HepG2 (cell line): ENCODE data around the gene SLC9A8. TPM values are rescaled to one million over a fixed set of nuclear protein-coding genes. Genes with fewer than 3 reads are reported as not detected.

ENCODE experiments used
- ARHGAP35 ChIP-seq: sonication (generic); formaldehyde crosslinking; IDR thresholded peaks from 2 replicates; pipeline ENCODE4 v1.9.0; 2022; ENCODE audit warnings: mild to moderate bottlenecking, inconsistent platforms, moderate library complexity, missing genetic modification reagents, borderline replicate concordance
- ATF3 ChIP-seq: sonication (generic); formaldehyde crosslinking; IDR thresholded peaks from 2 replicates; pipeline ENCODE4 v1.4.0; 2020; ENCODE audit warnings: missing genetic modification reagents
- BCL3 ChIP-seq: sonication (generic); formaldehyde crosslinking; IDR thresholded peaks from 2 replicates; pipeline ENCODE4 v1.5.1; 2020; ENCODE audit warnings: mild to moderate bottlenecking, missing genetic modification reagents, moderate library complexity
- ETV5 ChIP-seq: IDR thresholded peaks from 2 replicates; pipeline ENCODE4 v1.6.1; 2018; ENCODE audit warnings: missing biosample characterization, missing genetic modification reagents, inconsistent platforms, borderline replicate concordance
- GATA4 ChIP-seq: sonication (generic); IDR thresholded peaks from 2 replicates; pipeline ENCODE4 v1.6.1; 2016; ENCODE audit warnings: antibody characterized with exemption, low read depth, borderline replicate concordance
- IKZF4 ChIP-seq: sonication (generic); formaldehyde crosslinking; IDR thresholded peaks from 2 replicates; pipeline ENCODE4 v1.5.1; 2020; ENCODE audit warnings: borderline replicate concordance, mild to moderate bottlenecking, low read depth, missing genetic modification reagents; ENCODE audit errors: not compliant biosample characterization
- IRF9 ChIP-seq: sonication (generic); formaldehyde crosslinking; IDR thresholded peaks from 2 replicates; pipeline ENCODE4 v1.8.0; 2022; ENCODE audit warnings: missing genetic modification reagents, mild to moderate bottlenecking, borderline replicate concordance
- JDP2 ChIP-seq: sonication (generic); formaldehyde crosslinking; IDR thresholded peaks from 2 replicates; pipeline ENCODE4 v1.8.1; 2022; ENCODE audit warnings: missing genetic modification reagents, borderline replicate concordance
- KLF11 ChIP-seq: IDR thresholded peaks from 2 replicates; pipeline ENCODE4 v1.6.1; 2016; ENCODE audit warnings: missing compliant biosample characterization
- NRL ChIP-seq: sonication (generic); formaldehyde crosslinking; IDR thresholded peaks from 2 replicates; pipeline ENCODE4 v1.5.0; 2020; ENCODE audit warnings: missing genetic modification reagents, mild to moderate bottlenecking, moderate library complexity, borderline replicate concordance
- PHB2 ChIP-seq: fragments of 450-650 bp; IDR thresholded peaks from 2 replicates; pipeline ENCODE4 v1.6.1; 2018; ENCODE audit not compliant: partially characterized antibody
- SOX13 ChIP-seq, 3 experiments: fragments of 450-650 bp in 1 of 3; sonication (generic) in 1 of 3; formaldehyde crosslinking in 1 of 3; IDR thresholded peaks in 2 of 3; conservative IDR thresholded peaks in 1 of 3; 2 replicates each; pipeline versions ENCODE4 v1.5.0 to v1.6.1; 2016 to 2020; ENCODE audit warnings: antibody characterized with exemption in 1 of 3, mild to moderate bottlenecking in 1 of 3, missing compliant biosample characterization in 1 of 3, missing genetic modification reagents in 1 of 3, moderate library complexity in 1 of 3
- SOX6 ChIP-seq, 2 experiments: fragments of 450-650 bp in 1 of 2; sonication (generic) in 1 of 2; formaldehyde crosslinking in 1 of 2; IDR thresholded peaks; 2 replicates each; pipeline versions ENCODE4 v1.4.0 to v1.6.1; 2017 to 2020; ENCODE audit warnings: antibody characterized with exemption in 1 of 2, mild to moderate bottlenecking in 1 of 2, missing genetic modification reagents in 1 of 2
- TEAD2 ChIP-seq: sonication (generic); formaldehyde crosslinking; IDR thresholded peaks from 2 replicates; pipeline ENCODE4 v1.9.0; 2021; ENCODE audit warnings: missing genetic modification reagents
- THAP9 ChIP-seq: sonication (generic); formaldehyde crosslinking; IDR thresholded peaks from 2 replicates; pipeline ENCODE4; 2020; ENCODE audit warnings: missing genetic modification reagents, mild to moderate bottlenecking, borderline replicate concordance
- ZNF280D ChIP-seq: sonication (generic); formaldehyde crosslinking; IDR thresholded peaks from 2 replicates; pipeline ENCODE4 v1.5.1; 2020; ENCODE audit warnings: mild to moderate bottlenecking, missing genetic modification reagents
- ZNF552 ChIP-seq: sonication (generic); formaldehyde crosslinking; IDR thresholded peaks from 2 replicates; pipeline ENCODE4 v1.9.0; 2022; ENCODE audit warnings: missing genetic modification reagents, mild to moderate bottlenecking, borderline replicate concordance
- ZNF891 ChIP-seq: sonication (generic); formaldehyde crosslinking; IDR thresholded peaks from 2 replicates; pipeline ENCODE4 v1.5.0; 2020; ENCODE audit warnings: mild to moderate bottlenecking, missing genetic modification reagents
- polyA plus RNA-seq, 8 experiments: library from polyadenylated mRNA; depleted of rRNA in 3 of 8; stranded (reverse) in 7 of 8; unstranded in 1 of 8; fragments of >200 nt; fragmentation: Illumina TruSeq in 4 of 8; extraction: Trizol in 4 of 8; gene quantifications; 2 replicates each; pipeline versions ENCODE4 v1.2.1 to v1.2.3, GENCODE V29; 2011 to 2016; ENCODE audit warnings: low read depth in 4 of 8, missing spikeins in 1 of 8, mixed read lengths in 1 of 8; ENCODE audit not compliant: insufficient read depth in 1 of 8
- total RNA-seq, 5 experiments: library from RNA; depleted of rRNA; stranded (reverse); fragments of >200 nt; fragmentation: Illumina TruSeq; extraction: Trizol; gene quantifications; 2 replicates each; pipeline ENCODE4 v1.2.3, GENCODE V29; 2016; ENCODE audit warnings: low read depth in 1 of 5

The SLC9A8 gene
- total and polyA plus RNA-seq, 2 of the 13 experiments (the other 11 are each of a cell fraction or from before 2014, with no cell fraction given) = 4.1 to 7.4 TPM

GRCh38 chr20:49915380-49916145, 102.9 kb downstream of the SLC9A8 start, which contains the start of gene SPATA2 (continued):
- TF ChIP-seq SOX6 (IDR thresholded peaks at IDR 0.05) (no peak), SOX6 (CRISPR knock-in tag; IDR thresholded peaks at IDR 0.05) (peak; percentile 86), ZNF552 (no peak), IKZF4 (CRISPR knock-in tag) (peak; percentile 24), SOX13 (IDR thresholded peaks at IDR 0.05) (no peak), SOX13 (CRISPR knock-in tag; conservative IDR thresholded peaks at IDR 0.05 in 1 of 2, IDR thresholded peaks at IDR 0.05 in 1 of 2) (peak in 1 of 2 experiments; percentile 21; a peak in 1 of 4 replicates), PHB2 (no peak), ZNF891 (CRISPR knock-in tag) (peak; percentile 89; the same call in 1 of the 2 replicates), IRF9 (CRISPR knock-in tag) (peak; percentile 37; the same call in 1 of the 2 replicates), ATF3 (CRISPR knock-in tag) (peak; percentile 85; the same call in 1 of the 2 replicates), THAP9 (peak; percentile 96), ETV5 (CRISPR knock-in tag) (no peak; the same call in none of the 2 replicates), TEAD2 (CRISPR knock-in tag) (peak; percentile 66; the same call in 1 of the 2 replicates), GATA4 (0 out of 2 replicates have a peak, but pooled peaks have one; percentile 30), ZNF280D (CRISPR knock-in tag) (peak; percentile 81), BCL3 (peak; percentile 90), NRL (CRISPR knock-in tag) (peak; percentile 77; the same call in 1 of the 2 replicates), ARHGAP35 (CRISPR knock-in tag) (peak; percentile 75; the same call in 1 of the 2 replicates), KLF11 (CRISPR knock-in tag) (peak; percentile 23; the same call in 1 of the 2 replicates), JDP2 (CRISPR knock-in tag) (no peak)
